NCI-H2029 treated with DMSO at 0.1 percent for 48 hours (cell line): Measurements from ENCODE around the gene CBLC.

ENCODE experiments used
- DNase-seq: peaks from one replicate; lab custom pipeline; 2025; lab: John Stamatoyannopoulos, UW

CBLC gene

GRCh38 chr19:44746946-44747738 lies 30.5 kb upstream of the CBLC start:
- peak; percentile 12 for DNase-seq

GRCh38 chr19:44747739-44748425 lies 29.8 kb upstream of the CBLC start:
- peak; percentile 70 for DNase-seq

- no peak for DNase-seq
These were observed 29.1 kb upstream of the CBLC start, which contains the start of gene BCL3 for GRCh38 chr19:44748426-44749254. TSS of gene BCL3 (plus strand) at chr19:44748708. CDS start at chr19:44748791, 83 bp downstream.

- DNase-seq = no peak
These were observed 28.4 kb upstream of the CBLC start for GRCh38 chr19:44749292-44749691.

- DNase-seq = no peak
These were observed 27.7 kb upstream of the CBLC start for GRCh38 chr19:44749994-44750393.

GRCh38 chr19:44752123-44752815 lies 25.4 kb upstream of the CBLC start:
- no peak for DNase-seq

GRCh38 chr19:44752816-44753625 lies 24.7 kb upstream of the CBLC start:
- DNase-seq = peak; percentile 89

- no peak for DNase-seq
These were observed 24.1 kb upstream of the CBLC start for GRCh38 chr19:44753626-44753931.

- DNase-seq = peak; percentile 43
These were observed 23.5 kb upstream of the CBLC start for GRCh38 chr19:44753932-44754749.

- no peak for DNase-seq
These were observed 23.0 kb upstream of the CBLC start for GRCh38 chr19:44754750-44755080.

- DNase-seq = no peak
These were observed 22.5 kb upstream of the CBLC start for GRCh38 chr19:44755219-44755618.

GRCh38 chr19:44756089-44756562 lies 21.6 kb upstream of the CBLC start:
- DNase-seq = no peak

GRCh38 chr19:44757057-44757734 lies 20.5 kb upstream of the CBLC start:
- no peak for DNase-seq

- DNase-seq = no peak
These were observed 19.8 kb upstream of the CBLC start for GRCh38 chr19:44757735-44758505.

GRCh38 chr19:44758596-44758995 lies 19.1 kb upstream of the CBLC start:
- DNase-seq = no peak

GRCh38 chr19:44759083-44759804 lies 18.4 kb upstream of the CBLC start:
- DNase-seq = no peak

- no peak for DNase-seq
These were observed 15.7 kb upstream of the CBLC start for GRCh38 chr19:44762038-44762437.
